K562 (cell line): Measurements from ENCODE around the gene APC2. TPM values are rescaled to one million over a fixed set of nuclear protein-coding genes. Genes with fewer than 3 reads are reported as not detected.
A peak's percentile ranks its signal among the peaks of the same experiment; 100 is the strongest.

ENCODE experiments used
- BRD4 ChIP-seq: fragments of 200-600 bp; sonication (generic); IDR thresholded peaks from 2 replicates; pipeline ENCODE4 v1.6.1; 2017; ENCODE audit warnings: inconsistent platforms
- CCAR2 ChIP-seq: fragments of 200-400 bp; formaldehyde crosslinking; IDR thresholded peaks from 2 replicates; pipeline ENCODE4 v1.6.1; 2017; ENCODE audit warnings: mild to moderate bottlenecking, low read depth, low read length
- EZH2 ChIP-seq: IDR thresholded peaks from 2 replicates; pipeline ENCODE4 v1.6.1; 2012; ENCODE audit warnings: low read depth, mild to moderate bottlenecking, inconsistent platforms, low read length, borderline replicate concordance
- GABPB1 ChIP-seq: sonication (generic); formaldehyde crosslinking; IDR thresholded peaks from 2 replicates; pipeline ENCODE4 v1.8.0; 2022; ENCODE audit warnings: mild to moderate bottlenecking, missing genetic modification reagents
- MAFK ChIP-seq: IDR thresholded peaks from 2 replicates; pipeline ENCODE4 v1.6.1; 2011; ENCODE audit warnings: low read length, improper control_type of control experiment
- MED1 ChIP-seq: sonication (generic); formaldehyde crosslinking; IDR thresholded peaks from 2 replicates; pipeline ENCODE4 v1.8.1; 2023; ENCODE audit warnings: missing genetic modification reagents, borderline replicate concordance
- NFATC3 ChIP-seq: fragments of 450-650 bp; IDR thresholded peaks from 2 replicates; pipeline ENCODE4 v1.6.1; 2017; ENCODE audit warnings: mild to moderate bottlenecking
- NFIX ChIP-seq: fragments of 250-450 bp; sonication (Bioruptor Pico); IDR thresholded peaks from 2 replicates; pipeline ENCODE4 v1.4.0; 2020; ENCODE audit warnings: low read depth, mild to moderate bottlenecking, moderate library complexity
- PCBP1 ChIP-seq: fragments of 200-400 bp; formaldehyde crosslinking; IDR thresholded peaks from 2 replicates; pipeline ENCODE4 v1.6.1; 2018; ENCODE audit warnings: mild to moderate bottlenecking, low read depth, low read length; ENCODE audit not compliant: poor library complexity, severe bottlenecking
- PML ChIP-seq: IDR thresholded peaks from 2 replicates; pipeline ENCODE4 v1.6.1; 2012; ENCODE audit warnings: low read length, inconsistent platforms
- SIN3B ChIP-seq: fragments of 450-650 bp; IDR thresholded peaks from 2 replicates; pipeline ENCODE4 v1.6.1; 2017; ENCODE audit warnings: low read depth, mild to moderate bottlenecking, moderate library complexity
- SREBF1 ChIP-seq: fragments of 150-350 bp; IDR thresholded peaks from 2 replicates; pipeline ENCODE4 v1.6.1; 2014; ENCODE audit warnings: antibody characterized with exemption, low read depth, low read length, borderline replicate concordance
- TAF15 ChIP-seq: fragments of 200-400 bp; formaldehyde crosslinking; IDR thresholded peaks from 2 replicates; pipeline ENCODE4 v1.6.1; 2017; ENCODE audit warnings: mild to moderate bottlenecking, low read depth, low read length, moderate library complexity
- TARDBP ChIP-seq: fragments of 450-650 bp; IDR thresholded peaks from 2 replicates; pipeline ENCODE4 v1.6.1; 2016
- ZEB2 ChIP-seq: fragments of 450-650 bp; IDR thresholded peaks from 2 replicates; pipeline ENCODE4 v1.6.1; 2016
- ZNF146 ChIP-seq: IDR thresholded peaks from one replicate; pipeline ENCODE4 v1.6.1; 2018; ENCODE audit warnings: missing compliant biosample characterization; ENCODE audit not compliant: unreplicated experiment
- ZNF347 ChIP-seq: fragments of 450-650 bp; formaldehyde crosslinking; IDR thresholded peaks from 2 replicates; pipeline ENCODE4 v1.4.0; 2020; ENCODE audit warnings: low read depth, mild to moderate bottlenecking, moderate library complexity
- ZNF444 ChIP-seq: fragments of 250-450 bp; sonication (Bioruptor Pico); IDR thresholded peaks from 2 replicates; pipeline ENCODE4 v1.4.0; 2020; ENCODE audit warnings: mild to moderate bottlenecking, moderate library complexity
- ZNF445 ChIP-seq: fragments of 250-450 bp; sonication (Bioruptor Pico); IDR thresholded peaks from 2 replicates; pipeline ENCODE4 v1.4.0; 2020; ENCODE audit warnings: low read depth, mild to moderate bottlenecking, moderate library complexity
- ZNF830 ChIP-seq: fragments of 250-450 bp; sonication (Bioruptor Pico); IDR thresholded peaks from 2 replicates; pipeline ENCODE4 v1.5.0; 2021; ENCODE audit warnings: mild to moderate bottlenecking
- polyA plus RNA-seq, 8 experiments: library from polyadenylated mRNA; depleted of rRNA in 4 of 8; stranded (reverse) in 5 of 8; unstranded in 3 of 8; fragments of >200 nt; fragmentation: Nextera tagmentation in 2 of 8; fragmentation: Illumina TruSeq in 1 of 8; extraction: Ambion mirVana in 2 of 8; extraction: Trizol in 1 of 8; gene quantifications; 2 replicates each; pipeline versions ENCODE4 v1.2.1 to v1.2.3, GENCODE V29; 2011 to 2014; ENCODE audit warnings: inconsistent platforms in 1 of 8, missing spikeins in 1 of 8
- total RNA-seq, 7 experiments: library from RNA; depleted of rRNA in 6 of 7; stranded (reverse); fragments of >200 nt in 6 of 7; fragmentation: Illumina TruSeq in 2 of 7; extraction: Trizol in 2 of 7; gene quantifications; 2 replicates each; pipeline versions ENCODE4 v1.2.1 to v1.2.3, GENCODE V29; 2011 to 2021; ENCODE audit warnings: low replicate concordance in 1 of 7
- TF ChIP-seq, protein P1 (sequence below): fragments of 450-650 bp; IDR thresholded peaks from 2 replicates; pipeline ENCODE4 v1.6.1; 2017; ENCODE audit warnings: antibody characterized with exemption, mild to moderate bottlenecking
- TF ChIP-seq, protein P2 (sequence below), 3 experiments: IDR thresholded peaks in 2 of 3; conservative IDR thresholded peaks in 1 of 3; 2 replicates each; pipeline ENCODE4 v1.5.1; 2011 to 2012; ENCODE audit warnings: low read length in 3 of 3, mild to moderate bottlenecking in 3 of 3, control low read depth in 2 of 3, improper control_type of control experiment in 1 of 3, inconsistent platforms in 1 of 3, low read depth in 1 of 3, mixed read lengths in 1 of 3, moderate library complexity in 1 of 3; ENCODE audit not compliant: insufficient read depth in 2 of 3
- TF ChIP-seq, protein P3 (sequence below): fragments of 450-650 bp; IDR thresholded peaks from 2 replicates; pipeline ENCODE4 v1.6.1; 2014; ENCODE audit warnings: low read depth, mild to moderate bottlenecking, moderate library complexity, borderline replicate concordance

The APC2 gene
- total and polyA plus RNA-seq, 9 of the 15 experiments (the other 6 are each of a cell fraction or from before 2014, with no cell fraction given), result 0.01 to 0.40 (median 0.05) TPM; not detected in 3

GRCh38 chr19:1490311-1491113 lies 40.6 kb downstream of the APC2 start, which contains the start of gene PCSK4 (continued):
- no peak for TF ChIP-seq CCAR2
- TF ChIP-seq NFIX (CRISPR knock-in tag), result no peak
- no peak for TF ChIP-seq ZNF830 (CRISPR knock-in tag)
- TF ChIP-seq BRD4, result no peak
- TF ChIP-seq GABPB1 (CRISPR knock-in tag), result no peak; the same call in none of the 2 replicates
- 0 out of 2 replicates have a peak, but pooled peaks have one; percentile 25 for TF ChIP-seq PML
- TF ChIP-seq, protein P1, sequence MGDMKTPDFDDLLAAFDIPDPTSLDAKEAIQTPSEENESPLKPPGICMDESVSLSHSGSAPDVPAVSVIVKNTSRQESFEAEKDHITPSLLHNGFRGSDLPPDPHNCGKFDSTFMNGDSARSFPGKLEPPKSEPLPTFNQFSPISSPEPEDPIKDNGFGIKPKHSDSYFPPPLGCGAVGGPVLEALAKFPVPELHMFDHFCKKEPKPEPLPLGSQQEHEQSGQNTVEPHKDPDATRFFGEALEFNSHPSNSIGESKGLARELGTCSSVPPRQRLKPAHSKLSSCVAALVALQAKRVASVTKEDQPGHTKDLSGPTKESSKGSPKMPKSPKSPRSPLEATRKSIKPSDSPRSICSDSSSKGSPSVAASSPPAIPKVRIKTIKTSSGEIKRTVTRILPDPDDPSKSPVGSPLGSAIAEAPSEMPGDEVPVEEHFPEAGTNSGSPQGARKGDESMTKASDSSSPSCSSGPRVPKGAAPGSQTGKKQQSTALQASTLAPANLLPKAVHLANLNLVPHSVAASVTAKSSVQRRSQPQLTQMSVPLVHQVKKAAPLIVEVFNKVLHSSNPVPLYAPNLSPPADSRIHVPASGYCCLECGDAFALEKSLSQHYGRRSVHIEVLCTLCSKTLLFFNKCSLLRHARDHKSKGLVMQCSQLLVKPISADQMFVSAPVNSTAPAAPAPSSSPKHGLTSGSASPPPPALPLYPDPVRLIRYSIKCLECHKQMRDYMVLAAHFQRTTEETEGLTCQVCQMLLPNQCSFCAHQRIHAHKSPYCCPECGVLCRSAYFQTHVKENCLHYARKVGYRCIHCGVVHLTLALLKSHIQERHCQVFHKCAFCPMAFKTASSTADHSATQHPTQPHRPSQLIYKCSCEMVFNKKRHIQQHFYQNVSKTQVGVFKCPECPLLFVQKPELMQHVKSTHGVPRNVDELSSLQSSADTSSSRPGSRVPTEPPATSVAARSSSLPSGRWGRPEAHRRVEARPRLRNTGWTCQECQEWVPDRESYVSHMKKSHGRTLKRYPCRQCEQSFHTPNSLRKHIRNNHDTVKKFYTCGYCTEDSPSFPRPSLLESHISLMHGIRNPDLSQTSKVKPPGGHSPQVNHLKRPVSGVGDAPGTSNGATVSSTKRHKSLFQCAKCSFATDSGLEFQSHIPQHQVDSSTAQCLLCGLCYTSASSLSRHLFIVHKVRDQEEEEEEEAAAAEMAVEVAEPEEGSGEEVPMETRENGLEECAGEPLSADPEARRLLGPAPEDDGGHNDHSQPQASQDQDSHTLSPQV, result no peak
- no peak for TF ChIP-seq ZNF146 (CRISPR knock-in tag)
- no peak for TF ChIP-seq NFATC3
- no peak for TF ChIP-seq ZNF444 (CRISPR knock-in tag)
- TF ChIP-seq ZNF347 (CRISPR knock-in tag), result no peak
- TF ChIP-seq SIN3B, result 0 out of 2 replicates have a peak, but pooled peaks have one; percentile 36
- no peak for TF ChIP-seq ZNF445
- TF ChIP-seq, protein P2, sequence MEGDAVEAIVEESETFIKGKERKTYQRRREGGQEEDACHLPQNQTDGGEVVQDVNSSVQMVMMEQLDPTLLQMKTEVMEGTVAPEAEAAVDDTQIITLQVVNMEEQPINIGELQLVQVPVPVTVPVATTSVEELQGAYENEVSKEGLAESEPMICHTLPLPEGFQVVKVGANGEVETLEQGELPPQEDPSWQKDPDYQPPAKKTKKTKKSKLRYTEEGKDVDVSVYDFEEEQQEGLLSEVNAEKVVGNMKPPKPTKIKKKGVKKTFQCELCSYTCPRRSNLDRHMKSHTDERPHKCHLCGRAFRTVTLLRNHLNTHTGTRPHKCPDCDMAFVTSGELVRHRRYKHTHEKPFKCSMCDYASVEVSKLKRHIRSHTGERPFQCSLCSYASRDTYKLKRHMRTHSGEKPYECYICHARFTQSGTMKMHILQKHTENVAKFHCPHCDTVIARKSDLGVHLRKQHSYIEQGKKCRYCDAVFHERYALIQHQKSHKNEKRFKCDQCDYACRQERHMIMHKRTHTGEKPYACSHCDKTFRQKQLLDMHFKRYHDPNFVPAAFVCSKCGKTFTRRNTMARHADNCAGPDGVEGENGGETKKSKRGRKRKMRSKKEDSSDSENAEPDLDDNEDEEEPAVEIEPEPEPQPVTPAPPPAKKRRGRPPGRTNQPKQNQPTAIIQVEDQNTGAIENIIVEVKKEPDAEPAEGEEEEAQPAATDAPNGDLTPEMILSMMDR (IDR thresholded peaks at IDR 0.05 in 2 of 3, conservative IDR thresholded peaks at IDR 0.05 in 1 of 3; ENCODE audit: insufficient read depth in 2 of 3, low read depth in 1 of 3, low read length in 3 of 3), result no peak
- TF ChIP-seq MAFK, result no peak
- TF ChIP-seq, protein P3, sequence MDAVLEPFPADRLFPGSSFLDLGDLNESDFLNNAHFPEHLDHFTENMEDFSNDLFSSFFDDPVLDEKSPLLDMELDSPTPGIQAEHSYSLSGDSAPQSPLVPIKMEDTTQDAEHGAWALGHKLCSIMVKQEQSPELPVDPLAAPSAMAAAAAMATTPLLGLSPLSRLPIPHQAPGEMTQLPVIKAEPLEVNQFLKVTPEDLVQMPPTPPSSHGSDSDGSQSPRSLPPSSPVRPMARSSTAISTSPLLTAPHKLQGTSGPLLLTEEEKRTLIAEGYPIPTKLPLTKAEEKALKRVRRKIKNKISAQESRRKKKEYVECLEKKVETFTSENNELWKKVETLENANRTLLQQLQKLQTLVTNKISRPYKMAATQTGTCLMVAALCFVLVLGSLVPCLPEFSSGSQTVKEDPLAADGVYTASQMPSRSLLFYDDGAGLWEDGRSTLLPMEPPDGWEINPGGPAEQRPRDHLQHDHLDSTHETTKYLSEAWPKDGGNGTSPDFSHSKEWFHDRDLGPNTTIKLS, result no peak
- TF ChIP-seq ZEB2, result no peak
- no peak for TF ChIP-seq TAF15
- no peak for TF ChIP-seq SREBF1
- TF ChIP-seq TARDBP, result 0 out of 2 replicates have a peak, but pooled peaks have one; percentile 58
- TF ChIP-seq PCBP1, result no peak
- no peak for TF ChIP-seq EZH2
- no peak for TF ChIP-seq MED1
